ENCODE data around the gene ERAP2.
"Not testable (repeated sequence)": the region's sequence is repeated elsewhere in the genome, so short reads cannot be mapped to it uniquely, and the experiment has no call there.

The ERAP2 gene

GRCh38 chr5:96838201-96839070 is 37.9 kb upstream of the ERAP2 start:
- H3K27ac ChIP-seq: no peak overlapping the region
- TF ChIP-seq ZFX (IDR thresholded peaks at IDR 0.05): no peak
- TF ChIP-seq, protein P1, sequence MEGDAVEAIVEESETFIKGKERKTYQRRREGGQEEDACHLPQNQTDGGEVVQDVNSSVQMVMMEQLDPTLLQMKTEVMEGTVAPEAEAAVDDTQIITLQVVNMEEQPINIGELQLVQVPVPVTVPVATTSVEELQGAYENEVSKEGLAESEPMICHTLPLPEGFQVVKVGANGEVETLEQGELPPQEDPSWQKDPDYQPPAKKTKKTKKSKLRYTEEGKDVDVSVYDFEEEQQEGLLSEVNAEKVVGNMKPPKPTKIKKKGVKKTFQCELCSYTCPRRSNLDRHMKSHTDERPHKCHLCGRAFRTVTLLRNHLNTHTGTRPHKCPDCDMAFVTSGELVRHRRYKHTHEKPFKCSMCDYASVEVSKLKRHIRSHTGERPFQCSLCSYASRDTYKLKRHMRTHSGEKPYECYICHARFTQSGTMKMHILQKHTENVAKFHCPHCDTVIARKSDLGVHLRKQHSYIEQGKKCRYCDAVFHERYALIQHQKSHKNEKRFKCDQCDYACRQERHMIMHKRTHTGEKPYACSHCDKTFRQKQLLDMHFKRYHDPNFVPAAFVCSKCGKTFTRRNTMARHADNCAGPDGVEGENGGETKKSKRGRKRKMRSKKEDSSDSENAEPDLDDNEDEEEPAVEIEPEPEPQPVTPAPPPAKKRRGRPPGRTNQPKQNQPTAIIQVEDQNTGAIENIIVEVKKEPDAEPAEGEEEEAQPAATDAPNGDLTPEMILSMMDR (conservative IDR thresholded peaks at IDR 0.05): no peak

- H3K27ac ChIP-seq: no peak overlapping the region
- TF ChIP-seq ZFX (IDR thresholded peaks at IDR 0.05): no peak
- TF ChIP-seq, protein P1 (conservative IDR thresholded peaks at IDR 0.05): no peak
Measured at GRCh38 chr5:96839071-96839592, 37.2 kb upstream of the ERAP2 start.

DNA sequence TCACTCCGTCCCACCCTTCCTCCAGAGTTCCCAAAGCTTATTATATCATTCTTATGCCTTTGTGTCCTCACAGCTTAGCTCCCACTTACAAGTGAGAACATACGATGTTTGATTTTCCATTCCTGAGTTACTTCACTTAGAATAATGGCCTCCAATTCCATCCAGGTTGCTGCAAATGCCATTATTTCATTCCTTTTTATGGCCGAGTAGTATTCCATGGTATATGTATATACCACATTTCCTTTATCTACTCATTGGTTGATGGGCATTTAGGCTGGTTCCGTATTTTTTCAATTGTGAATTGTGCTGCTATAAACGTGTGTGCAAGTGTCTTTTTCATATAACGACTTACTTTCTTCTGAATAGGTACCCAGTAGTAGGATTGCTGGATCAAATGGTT is 34.4 kb upstream of the ERAP2 start:
- not testable (repeated sequence) for H3K27ac ChIP-seq

GRCh38 chr5:96843140-96843539 is 33.2 kb upstream of the ERAP2 start:
- TF ChIP-seq, protein P1 (conservative IDR thresholded peaks at IDR 0.05): no peak
- no peak for TF ChIP-seq ZFX (IDR thresholded peaks at IDR 0.05)
- no peak overlapping the region for H3K27ac ChIP-seq

GRCh38 chr5:96844481-96844990 is 31.8 kb upstream of the ERAP2 start:
- no peak overlapping the region for H3K27ac ChIP-seq
- TF ChIP-seq, protein P1 (conservative IDR thresholded peaks at IDR 0.05): no peak
- no peak for TF ChIP-seq ZFX (IDR thresholded peaks at IDR 0.05)

GRCh38 chr5:96851312-96852062 is 24.8 kb upstream of the ERAP2 start:
- TF ChIP-seq, protein P1 (conservative IDR thresholded peaks at IDR 0.05): no peak
- no peak for TF ChIP-seq ZFX (IDR thresholded peaks at IDR 0.05)
- H3K27ac ChIP-seq: no peak overlapping the region

DNA sequence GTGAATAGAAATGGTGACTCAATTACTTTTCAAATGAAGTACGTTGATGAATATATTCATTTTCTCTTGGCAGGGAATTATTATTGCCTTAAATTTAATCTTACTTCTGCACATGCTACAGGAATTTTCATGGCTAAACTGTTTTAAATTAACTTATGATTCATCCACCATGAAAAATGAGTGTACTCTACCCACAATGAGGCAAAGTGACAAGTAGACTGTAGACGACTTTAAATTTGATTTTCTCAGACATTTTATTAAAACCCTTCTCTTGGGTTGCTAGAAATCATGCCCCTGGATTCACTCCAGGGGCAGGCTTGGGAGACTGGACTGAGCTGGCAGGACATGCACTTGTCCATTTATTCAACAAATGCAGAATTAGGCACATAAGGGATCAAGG is 23.5 kb upstream of the ERAP2 start:
- H3K27ac ChIP-seq: no peak overlapping the region
- TF ChIP-seq, protein P1 (conservative IDR thresholded peaks at IDR 0.05): no peak
- TF ChIP-seq ZFX (IDR thresholded peaks at IDR 0.05): no peak
